ENCODE measurements around the gene ERBB4.

Gene ERBB4

DNA sequence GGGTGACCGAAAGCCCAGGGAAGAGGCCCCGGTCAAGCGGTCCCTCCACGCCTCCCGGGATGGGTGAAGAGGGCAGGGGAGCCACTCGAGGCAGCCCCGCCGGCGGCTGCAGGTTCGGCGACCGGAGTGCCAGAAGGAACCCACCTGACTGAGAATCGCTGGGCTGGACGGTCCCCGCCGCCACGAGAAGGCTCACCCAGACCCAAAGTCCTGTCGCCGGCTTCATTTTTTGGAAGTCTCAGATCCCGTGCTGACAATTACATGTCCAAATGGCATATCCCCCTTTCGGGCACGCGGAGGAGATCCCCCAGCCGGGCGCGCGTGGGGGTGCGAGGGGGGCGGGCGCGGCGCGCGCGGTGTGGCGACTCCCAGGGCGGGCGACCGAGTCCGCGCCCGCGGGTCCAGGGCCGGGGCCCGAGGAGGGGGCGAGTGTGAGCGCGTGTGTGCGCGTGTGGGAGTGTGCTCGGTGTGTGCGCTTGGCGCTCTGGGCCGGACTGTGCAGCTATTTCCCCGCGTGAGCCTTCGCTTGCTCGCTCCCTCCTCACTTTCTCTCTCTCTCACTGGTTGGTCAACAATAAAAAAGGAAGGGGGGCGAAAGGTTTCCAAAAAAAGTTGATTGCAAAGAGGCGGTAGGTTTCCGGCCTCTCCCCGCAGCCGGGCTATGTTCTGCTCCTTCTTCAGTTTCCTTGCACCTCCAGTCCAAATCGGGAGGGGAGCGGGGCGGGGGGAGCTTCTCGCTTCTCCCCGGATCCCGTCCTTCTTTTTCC lies at the start of gene ERBB4:
Gene ERBB4 (minus strand): TSS at position 498 of the 767 bp plus-strand sequence. CDS start 272 bp downstream, at position 226.
- TF ChIP-seq, protein P1, sequence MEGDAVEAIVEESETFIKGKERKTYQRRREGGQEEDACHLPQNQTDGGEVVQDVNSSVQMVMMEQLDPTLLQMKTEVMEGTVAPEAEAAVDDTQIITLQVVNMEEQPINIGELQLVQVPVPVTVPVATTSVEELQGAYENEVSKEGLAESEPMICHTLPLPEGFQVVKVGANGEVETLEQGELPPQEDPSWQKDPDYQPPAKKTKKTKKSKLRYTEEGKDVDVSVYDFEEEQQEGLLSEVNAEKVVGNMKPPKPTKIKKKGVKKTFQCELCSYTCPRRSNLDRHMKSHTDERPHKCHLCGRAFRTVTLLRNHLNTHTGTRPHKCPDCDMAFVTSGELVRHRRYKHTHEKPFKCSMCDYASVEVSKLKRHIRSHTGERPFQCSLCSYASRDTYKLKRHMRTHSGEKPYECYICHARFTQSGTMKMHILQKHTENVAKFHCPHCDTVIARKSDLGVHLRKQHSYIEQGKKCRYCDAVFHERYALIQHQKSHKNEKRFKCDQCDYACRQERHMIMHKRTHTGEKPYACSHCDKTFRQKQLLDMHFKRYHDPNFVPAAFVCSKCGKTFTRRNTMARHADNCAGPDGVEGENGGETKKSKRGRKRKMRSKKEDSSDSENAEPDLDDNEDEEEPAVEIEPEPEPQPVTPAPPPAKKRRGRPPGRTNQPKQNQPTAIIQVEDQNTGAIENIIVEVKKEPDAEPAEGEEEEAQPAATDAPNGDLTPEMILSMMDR (conservative IDR thresholded peaks at IDR 0.05) = no peak
- no peak within 1 kb of the TSS for H3K27ac ChIP-seq

DNA sequence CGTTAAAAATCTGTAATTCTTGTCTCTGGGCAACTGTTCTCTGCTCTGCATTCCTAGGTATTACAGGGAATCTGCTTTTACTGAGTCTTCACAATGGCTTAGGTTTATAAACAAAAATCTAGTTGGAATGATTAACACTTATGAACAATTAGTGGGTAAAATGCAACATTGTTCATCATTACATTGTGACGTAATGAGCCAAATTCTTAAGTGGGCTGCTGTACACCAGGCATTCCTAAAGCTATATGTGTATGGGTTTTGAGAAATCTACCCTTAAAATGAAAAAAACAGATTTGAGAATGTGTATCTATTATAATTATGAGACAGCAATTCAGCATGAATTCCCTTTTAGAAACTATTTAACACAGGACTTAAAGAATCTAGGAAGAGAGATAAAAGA lies 41.5 kb upstream of the ERBB4 start:
- TF ChIP-seq, protein P1 (conservative IDR thresholded peaks at IDR 0.05) = no peak

DNA sequence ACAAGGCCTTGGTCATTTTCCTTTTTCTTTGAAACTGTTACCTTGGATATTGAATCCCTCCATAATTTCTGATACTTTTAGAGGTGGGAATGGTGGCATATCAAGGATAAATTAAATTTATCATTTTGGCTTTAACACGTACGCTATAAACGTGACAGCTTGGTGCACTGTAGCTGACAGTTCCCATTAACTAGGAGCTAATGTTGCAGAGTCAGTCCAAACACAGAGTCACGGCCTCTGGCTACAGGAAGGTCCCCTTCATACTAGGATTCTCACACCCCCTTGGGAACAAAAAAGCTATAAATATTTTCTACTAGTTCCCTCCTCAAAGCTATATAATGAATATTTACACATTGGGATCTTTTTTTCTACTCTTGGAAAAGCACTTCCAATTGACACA lies 17.7 kb upstream of the ERBB4 start:
- no peak overlapping the region for H3K27ac ChIP-seq
- TF ChIP-seq, protein P1 (conservative IDR thresholded peaks at IDR 0.05) = no peak

More for the DNA sequence above, 41.5 kb upstream of the ERBB4 start:
- H3K27ac ChIP-seq = no peak overlapping the region

DNA sequence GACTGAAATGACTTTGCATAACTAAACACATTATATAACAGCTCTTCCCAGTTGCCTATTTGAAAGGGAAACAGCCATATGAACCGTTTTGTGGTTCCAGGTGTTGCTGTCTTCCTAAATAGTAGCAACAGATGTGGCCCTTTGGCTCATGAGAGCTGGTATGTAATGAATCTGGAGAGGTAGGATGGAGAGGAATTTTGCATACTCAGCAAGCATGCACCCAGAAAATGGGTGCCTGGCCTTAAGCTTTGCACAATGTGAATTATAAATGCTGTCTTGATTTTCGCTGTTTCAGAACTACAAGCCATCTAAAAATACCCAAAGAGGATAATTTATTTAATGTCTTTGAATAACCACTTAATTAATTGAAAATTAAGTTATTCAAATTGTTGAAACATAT lies 15.6 kb upstream of the ERBB4 start:
- TF ChIP-seq, protein P1 (conservative IDR thresholded peaks at IDR 0.05) = no peak
- no peak overlapping the region for H3K27ac ChIP-seq

DNA sequence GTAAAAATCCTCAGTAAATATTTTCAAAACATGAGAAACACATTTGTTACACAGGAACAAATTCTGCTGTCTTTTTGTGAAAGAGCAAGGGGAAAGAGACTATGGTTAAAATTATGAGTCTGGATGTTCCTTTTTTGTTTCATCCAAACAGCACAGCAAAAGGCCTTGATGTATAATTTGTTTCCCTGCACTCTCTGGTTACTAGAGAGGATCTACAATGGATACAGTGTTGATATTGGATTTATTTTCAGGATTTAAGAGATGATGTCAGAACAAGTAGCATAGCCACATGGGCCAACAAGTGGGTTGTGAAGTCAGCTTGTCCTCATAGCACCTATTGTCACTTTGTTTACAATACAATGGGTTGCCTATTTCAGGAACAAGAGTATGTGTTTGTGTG lies 11.3 kb upstream of the ERBB4 start:
- no peak overlapping the region for H3K27ac ChIP-seq
- TF ChIP-seq, protein P1 (conservative IDR thresholded peaks at IDR 0.05) = no peak

DNA sequence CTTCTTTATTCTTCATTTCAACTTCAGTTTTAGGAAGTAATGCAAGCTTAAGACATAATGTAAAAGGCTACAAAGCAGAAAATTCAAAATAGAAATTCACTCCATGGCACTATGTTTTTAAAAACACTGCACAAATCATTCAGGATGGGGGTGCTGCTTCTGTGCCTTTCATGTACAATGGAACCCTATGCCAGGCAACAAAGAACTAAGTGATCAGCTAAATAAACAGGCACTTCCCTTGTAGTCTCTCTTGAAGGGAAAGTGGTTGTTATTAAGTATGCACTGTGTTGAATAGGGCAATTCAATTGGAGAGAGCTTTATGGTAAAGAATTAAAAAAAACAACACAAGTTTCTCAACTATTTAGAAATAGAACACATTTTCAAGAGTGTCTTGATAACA lies 10.9 kb upstream of the ERBB4 start:
- no peak overlapping the region for H3K27ac ChIP-seq
- TF ChIP-seq, protein P1 (conservative IDR thresholded peaks at IDR 0.05) = no peak

DNA sequence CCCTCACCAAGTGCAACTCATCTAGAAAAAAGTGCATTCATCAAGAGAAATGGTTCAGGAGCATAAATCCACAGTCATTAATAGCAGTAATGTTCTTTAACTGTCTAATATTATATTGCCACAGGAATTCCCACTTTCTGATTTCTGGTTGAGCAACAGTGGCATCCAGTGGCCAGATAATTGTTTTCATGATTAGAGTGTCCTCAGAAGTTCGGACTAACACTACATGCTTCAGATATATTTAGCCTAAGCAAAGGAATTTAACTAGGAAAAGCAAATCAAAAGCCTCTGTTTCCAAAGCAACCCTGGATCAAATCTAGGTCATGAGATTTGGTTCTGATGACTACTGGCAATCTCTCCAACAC lies 9.8 kb upstream of the ERBB4 start:
- no peak overlapping the region for H3K27ac ChIP-seq
- TF ChIP-seq, protein P1 (conservative IDR thresholded peaks at IDR 0.05) = peak; percentile 76

Data from VCaP (cell line).